Stimulated activated CD4-positive, alpha-beta T cell treated with anti-CD3 and anti-CD28 coated beads, TNF-alpha, amount 100 ng/mL, for 24 hours (primary cell): ENCODE measurements around the gene DYRK1A.

ENCODE experiments used
- DNase-seq, 3 experiments: peaks; one replicate each; pipeline ENCODE4 v3.0.0-alpha.2; 2020; ENCODE audit warnings: low read depth in 3 of 3

The DYRK1A gene

DNA sequence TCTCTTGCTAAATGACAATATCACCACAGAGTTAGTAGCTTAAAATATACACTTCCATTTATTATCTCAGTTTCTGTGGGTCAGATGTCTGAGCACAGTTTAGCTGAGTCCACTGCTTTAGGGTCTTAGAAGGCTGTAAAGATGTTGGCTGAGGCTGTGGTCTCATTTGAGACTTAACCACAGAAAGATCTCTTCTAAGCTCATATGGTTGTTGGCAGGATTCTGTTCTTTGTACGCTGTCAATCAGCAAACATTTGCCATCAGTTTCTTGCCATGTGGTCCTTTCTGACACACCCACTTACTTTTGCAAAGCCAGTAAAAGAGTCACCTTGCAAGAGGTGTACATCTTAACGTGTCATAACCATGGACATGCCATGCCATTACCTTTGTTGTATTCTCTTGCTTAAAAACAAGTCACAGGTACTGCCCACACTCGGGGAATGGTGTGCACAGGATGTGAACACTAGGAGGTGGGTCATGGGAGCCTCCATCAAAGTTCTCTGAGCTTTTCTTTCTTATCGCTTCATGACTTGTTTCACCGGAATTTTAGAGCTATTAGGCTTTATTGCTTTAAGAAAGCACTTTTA, 18.7 kb downstream of the DYRK1A start:
- DNase-seq: no peak

GRCh38 chr21:37386151-37386550, 19.6 kb downstream of the DYRK1A start:
- no peak for DNase-seq

GRCh38 chr21:37389456-37389855, 22.9 kb downstream of the DYRK1A start:
- no peak for DNase-seq

DNA sequence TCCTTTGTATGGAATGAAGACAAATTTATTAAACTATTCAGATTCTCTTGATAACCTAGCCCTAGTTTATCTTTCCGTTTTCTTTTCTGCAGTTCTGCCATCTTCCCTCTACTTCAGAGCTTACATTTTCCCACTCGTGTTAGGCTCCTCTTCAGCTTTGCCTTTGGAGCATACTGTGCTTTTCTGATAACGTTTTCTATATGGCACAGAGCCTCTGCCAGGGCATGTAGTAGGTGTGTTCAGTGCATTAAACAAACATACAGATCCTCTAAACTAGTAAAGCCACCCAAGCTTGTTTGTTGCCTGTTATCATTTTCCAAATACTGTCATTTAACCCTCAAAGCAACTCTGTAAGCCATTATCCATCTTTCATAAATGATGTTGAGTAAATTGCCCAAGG, 25.1 kb downstream of the DYRK1A start:
- DNase-seq: no peak

DNA sequence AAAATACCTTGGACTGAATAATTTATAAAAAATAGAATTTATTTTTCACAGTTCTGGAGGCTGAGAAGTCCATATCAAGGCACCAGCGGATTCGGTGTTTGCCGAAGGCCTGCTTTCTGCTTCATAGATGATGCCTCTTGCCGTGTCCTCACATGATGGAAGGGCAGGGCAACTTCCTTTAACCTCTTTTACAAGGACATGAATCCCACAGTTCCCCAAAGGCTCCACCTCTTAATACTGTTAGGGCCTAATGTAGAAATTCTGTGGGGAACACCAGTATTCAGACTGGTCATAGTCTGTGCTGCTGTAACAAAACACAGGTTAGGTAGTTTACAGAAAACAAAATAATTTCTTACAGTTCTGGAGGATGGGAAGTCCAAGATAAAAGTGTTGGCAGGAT, 25.9 kb downstream of the DYRK1A start:
- DNase-seq: no peak

GRCh38 chr21:37393030-37393429, 26.5 kb downstream of the DYRK1A start:
- no peak for DNase-seq

- DNase-seq: no peak
Observed at GRCh38 chr21:37393786-37394185, 27.2 kb downstream of the DYRK1A start.

DNA sequence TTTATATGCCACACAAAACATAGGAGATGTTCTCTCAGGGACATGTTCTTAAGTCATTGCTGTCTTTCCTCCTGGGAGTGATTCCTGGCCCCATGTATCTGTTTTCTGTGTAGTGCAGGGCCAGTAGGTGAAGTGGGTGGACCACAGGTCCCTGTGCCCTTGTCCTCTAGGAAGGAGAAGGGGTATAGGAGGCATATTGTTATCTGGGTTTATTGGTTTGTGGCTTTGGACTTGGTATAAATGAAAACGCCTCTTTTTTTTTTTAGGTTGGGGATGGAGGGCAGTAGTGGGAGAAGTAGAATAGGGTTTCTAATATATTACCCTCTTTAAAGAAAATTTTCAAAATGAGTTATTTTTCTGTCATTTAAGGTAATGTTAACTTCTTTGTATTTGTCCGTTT, 29.4 kb downstream of the DYRK1A start:
- no peak for DNase-seq

GRCh38 chr21:37396855-37397254, 30.3 kb downstream of the DYRK1A start:
- DNase-seq: no peak

DNA sequence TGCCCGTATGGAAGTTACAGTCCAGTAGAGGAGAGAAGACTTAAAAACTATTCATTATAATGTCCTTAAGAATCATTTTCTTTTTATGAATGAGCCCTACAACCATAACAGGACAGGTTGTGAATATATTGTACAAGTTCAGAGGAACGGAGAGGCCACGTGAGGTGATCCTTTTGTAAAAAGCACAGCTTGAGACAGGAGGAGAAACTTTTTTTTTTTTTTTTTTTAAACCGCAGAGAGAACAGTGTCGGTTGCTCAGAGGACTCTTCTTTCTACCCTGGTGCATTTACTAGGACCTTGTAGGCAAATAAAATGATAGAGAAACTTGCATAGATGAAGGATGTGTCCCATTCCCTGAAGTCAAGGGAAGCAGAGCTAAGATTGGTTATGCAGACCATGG, 32.1 kb downstream of the DYRK1A start:
- no peak for DNase-seq

GRCh38 chr21:37402251-37402867, 35.8 kb downstream of the DYRK1A start:
- no peak for DNase-seq

- DNase-seq: no peak
Observed at GRCh38 chr21:37405629-37406028, 39.1 kb downstream of the DYRK1A start.

DNA sequence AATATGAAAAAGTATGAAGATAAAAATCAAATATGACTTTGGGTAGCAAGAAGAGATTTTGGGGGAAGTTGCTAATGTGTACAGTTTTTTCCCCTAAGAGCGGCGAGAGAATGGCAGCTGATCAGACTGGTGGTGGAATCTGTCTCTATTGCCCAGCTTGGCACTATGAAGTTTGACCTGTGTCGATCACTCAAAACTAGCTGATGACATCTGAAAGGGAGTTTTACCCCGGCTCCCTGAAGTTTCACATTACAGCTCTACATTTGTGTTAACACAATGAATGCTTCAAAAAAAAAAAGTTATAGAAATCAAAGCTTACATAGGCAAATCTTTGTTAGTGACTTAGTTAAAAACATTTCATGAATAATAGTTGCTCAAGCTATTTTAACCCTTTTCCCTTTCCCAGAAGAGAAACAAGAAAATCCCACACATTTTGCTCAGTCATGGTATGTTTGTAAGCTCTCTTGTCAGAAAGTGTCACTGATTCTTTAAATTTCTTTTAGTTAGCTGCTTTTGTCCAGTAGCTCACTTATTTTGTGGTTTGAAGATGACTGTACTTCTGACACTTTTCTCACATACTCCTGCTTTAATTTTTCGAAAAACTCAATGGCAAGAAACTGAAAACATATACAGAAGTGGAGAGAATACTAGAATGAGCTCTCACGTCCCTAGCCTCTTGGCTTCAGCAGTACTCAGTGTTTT, 41.3 kb downstream of the DYRK1A start:
- DNase-seq: no peak

GRCh38 chr21:37408464-37409193, 42.1 kb downstream of the DYRK1A start:
- no peak for DNase-seq

DNA sequence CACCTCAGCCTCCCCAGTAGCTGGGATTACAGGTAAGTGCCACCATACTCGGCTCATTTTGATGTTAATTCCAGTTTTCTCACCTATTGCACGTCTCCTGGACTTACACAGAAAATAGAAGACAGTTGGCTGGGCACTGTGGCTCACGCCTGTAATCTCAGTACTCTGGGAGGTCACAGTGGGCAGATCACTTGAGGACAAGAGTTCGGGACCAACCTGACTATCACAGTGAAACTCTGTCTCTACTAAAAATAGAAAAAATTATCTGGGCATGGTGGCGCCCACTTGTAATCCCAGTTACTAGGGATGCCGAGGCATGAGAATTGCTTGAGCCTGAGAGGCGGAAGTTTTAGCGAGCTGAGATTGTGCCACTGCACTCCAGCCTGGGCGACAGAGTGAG, 44.1 kb downstream of the DYRK1A start:
- no peak for DNase-seq

DNA sequence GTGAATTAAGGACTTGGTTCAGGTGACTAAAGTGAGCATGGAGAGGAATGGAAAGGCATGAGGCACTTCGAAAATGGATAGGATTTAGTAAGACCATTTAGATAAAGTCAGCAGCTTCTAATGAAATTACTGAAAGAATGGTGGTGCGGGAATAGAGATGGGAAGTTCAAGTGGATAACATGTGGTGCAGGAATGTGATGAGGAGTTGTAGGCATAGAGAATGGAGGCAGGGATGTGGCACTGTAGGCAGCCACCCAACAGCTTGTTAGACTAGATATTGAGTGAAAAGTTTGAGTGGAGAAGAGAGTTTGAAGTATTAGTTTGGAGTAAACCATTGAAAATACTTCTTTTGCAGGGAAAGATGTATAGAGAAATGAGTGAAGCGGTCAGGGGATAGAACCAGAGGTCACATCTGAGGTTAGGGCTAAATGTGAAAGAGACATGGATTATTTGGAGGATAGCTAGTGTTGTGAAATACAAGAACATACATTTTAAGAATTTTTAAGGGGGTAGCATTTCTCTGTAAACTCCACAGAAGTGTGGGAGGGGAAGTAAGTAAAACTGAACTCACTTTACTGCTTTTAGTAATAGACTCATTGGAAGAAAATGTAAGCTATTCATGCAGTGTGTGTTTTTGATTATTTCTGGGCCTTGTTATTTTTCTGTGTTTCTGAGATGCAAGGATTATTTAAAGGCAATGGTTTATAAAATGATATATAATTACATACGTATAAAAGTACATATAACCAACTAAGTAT, 46.2 kb downstream of the DYRK1A start:
- no peak for DNase-seq

GRCh38 chr21:37413553-37414291, 47.1 kb downstream of the DYRK1A start:
- no peak for DNase-seq

DNA sequence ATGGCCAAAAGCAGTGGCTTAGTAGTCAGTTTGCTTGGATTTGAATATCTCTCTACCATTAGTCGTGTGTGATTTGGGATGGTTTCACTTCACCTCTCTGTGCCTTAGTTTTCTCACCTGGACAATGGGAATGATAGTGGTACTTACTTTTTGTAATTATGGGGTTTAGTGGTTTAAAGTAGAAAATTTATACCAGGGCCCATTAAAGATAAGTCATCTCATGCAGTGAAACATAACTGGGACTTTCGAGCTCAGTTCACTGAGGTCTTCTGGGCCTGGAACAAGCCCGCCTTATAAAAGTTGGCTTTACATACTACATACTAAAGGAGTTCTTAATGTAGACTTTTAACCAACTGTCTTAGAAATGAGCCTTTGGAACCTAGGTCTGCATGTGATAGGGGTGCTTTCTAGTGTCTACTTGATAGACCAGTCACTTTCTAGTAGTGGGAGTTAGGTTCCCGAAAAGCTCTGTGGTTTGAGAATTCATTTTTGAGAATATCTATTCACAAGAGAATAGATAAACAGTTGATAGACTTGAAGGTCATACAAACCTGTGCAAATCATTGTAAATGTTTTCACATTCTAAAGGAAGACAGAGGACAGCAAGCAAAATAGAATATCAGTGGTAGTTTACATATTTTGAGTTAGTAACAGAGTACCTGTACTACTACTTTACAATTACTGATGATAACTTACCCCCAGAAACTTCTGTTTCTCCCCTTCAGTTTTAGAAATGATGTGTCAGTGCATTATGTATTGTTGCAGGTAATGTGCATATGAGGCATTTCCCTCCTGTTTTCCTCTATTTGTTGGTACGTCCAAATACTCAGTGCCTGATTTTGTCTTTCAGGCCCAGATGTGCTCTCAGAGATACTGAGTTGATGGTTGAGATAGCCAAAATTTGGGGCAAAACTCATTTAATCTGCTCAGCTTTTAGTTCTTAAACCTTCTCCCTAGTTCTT, 48.0 kb downstream of the DYRK1A start:
- DNase-seq: no peak

DNA sequence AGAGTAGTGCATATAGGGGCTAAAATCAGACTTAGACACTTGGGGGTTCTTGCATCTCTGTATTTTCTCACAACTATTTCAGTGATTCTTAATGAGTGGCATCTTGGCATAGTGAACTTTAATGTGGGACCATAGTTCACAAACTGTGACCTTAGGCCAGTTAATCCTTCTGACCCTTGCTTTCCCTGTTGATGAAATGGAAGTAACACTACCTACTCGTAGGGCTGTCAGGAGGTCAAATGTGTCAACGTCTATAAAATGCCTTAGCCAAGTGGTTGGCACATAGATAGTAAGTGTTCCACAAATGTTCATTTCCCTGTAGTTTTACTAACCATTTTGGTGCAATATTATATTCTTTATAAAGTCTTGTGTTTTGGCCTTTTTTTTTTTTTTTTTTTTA, 49.4 kb downstream of the DYRK1A start:
- DNase-seq: no peak

- DNase-seq: no peak
Observed at GRCh38 chr21:37416914-37417313, 50.3 kb downstream of the DYRK1A start.
